GM12872 (cell line): ENCODE data around the gene FRMD4B.

Experiments used
- TF ChIP-seq, protein P1 (sequence below): IDR thresholded peaks from 3 replicates; pipeline ENCODE4 v1.5.1; 2011; ENCODE audit warnings: low read depth, mild to moderate bottlenecking, low read length, moderate library complexity; ENCODE audit not compliant: insufficient read depth

Gene FRMD4B

DNA sequence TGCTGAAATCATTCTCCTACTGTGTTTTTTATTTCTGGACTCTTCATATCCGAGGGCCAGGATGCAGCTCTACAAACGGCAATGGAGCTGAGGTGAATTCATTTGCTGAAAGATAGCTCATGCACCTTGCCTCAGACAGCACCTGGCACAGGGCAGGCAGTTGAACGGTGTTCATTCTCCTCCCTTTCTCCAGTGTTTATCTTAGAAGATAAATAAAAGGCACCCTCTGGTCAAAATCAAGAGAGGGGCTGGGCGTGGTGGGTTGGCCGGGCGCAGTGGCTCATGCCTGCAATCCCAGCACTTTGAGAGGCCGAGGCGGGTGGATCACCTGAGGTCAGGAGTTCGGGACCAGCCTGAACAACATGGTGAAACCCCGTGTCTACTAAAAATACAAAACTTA, 184.2 kb downstream of the FRMD4B start:
- TF ChIP-seq, protein P1, sequence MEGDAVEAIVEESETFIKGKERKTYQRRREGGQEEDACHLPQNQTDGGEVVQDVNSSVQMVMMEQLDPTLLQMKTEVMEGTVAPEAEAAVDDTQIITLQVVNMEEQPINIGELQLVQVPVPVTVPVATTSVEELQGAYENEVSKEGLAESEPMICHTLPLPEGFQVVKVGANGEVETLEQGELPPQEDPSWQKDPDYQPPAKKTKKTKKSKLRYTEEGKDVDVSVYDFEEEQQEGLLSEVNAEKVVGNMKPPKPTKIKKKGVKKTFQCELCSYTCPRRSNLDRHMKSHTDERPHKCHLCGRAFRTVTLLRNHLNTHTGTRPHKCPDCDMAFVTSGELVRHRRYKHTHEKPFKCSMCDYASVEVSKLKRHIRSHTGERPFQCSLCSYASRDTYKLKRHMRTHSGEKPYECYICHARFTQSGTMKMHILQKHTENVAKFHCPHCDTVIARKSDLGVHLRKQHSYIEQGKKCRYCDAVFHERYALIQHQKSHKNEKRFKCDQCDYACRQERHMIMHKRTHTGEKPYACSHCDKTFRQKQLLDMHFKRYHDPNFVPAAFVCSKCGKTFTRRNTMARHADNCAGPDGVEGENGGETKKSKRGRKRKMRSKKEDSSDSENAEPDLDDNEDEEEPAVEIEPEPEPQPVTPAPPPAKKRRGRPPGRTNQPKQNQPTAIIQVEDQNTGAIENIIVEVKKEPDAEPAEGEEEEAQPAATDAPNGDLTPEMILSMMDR: no peak

DNA sequence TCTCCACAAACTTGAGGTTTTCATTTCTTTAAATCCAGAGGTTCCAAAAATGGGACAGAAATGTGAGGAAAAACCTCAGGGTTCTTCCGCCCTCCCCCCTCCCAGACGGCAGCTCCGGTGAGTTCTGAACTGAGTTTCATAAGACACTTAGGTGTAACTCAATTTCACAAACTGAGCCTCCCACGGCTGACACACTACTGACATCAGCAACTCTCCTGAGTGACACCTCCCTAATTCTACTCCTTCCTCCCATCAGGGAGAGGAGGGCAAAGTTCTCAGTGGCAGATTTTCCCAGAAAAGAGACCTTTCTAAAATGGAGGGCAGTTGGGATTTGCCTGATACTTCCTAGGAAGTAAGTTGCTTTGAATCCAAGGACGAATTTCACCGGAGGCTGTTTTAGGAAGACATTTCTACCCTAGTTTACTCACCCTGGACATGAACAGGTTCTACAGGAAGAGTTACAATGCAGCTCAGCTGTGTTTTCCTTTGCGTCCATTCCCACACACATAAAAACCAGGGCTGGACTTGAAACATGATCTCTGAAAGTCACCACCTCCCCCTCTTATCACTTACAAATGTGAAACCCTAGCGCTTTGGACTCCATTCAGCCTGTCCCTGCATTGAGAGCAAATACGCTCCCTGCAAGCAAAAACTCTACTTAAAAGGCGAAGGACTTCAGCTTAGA, 185.4 kb downstream of the FRMD4B start:
- TF ChIP-seq, protein P1: no peak

DNA sequence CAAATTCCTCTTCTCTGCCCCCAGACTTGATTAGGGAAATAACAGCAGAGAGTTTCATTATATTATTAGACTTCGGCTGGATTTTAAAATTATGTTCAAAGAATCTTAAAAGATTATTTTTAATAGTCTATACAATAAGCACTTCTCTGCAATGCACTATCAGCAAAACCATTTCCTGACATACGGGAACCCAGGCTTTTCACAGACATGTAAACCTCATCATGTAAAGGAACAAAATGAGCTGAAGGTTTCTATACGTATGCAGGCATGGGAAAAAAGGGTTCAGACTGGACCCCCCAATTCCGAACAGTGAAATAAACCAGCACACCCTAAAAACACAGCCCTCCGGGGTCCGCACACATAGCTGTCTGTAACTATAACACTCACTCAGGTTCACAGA, 185.9 kb downstream of the FRMD4B start:
- TF ChIP-seq, protein P1: no peak

DNA sequence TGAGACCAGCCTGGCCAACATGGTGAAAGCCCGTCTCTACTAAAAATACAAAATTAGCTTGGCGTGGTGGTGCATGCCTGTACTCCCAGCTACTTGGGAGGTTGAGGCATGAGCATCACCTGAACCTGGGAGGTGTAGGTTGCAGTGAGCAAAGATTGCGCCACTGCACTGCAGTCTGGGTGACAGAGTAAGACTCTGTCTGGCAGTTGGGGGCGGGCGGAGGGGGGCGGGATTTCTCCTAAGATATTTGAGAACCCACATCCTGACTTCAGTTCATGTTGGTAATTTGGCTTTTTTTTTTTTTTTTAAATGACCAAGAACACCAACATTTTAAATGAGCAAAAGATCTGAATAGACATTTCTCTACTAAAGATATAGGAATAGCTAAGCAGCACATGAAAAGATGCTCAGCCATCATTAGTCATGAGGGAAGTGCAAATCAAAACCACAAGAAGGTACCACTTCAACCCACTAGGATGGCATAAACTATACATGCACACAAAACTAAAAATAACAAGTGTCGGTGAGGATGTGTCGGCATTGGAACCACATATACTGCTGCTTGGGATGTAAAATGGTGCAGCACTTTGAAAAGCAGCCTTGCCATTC, 187.9 kb downstream of the FRMD4B start:
- TF ChIP-seq, protein P1: no peak

DNA sequence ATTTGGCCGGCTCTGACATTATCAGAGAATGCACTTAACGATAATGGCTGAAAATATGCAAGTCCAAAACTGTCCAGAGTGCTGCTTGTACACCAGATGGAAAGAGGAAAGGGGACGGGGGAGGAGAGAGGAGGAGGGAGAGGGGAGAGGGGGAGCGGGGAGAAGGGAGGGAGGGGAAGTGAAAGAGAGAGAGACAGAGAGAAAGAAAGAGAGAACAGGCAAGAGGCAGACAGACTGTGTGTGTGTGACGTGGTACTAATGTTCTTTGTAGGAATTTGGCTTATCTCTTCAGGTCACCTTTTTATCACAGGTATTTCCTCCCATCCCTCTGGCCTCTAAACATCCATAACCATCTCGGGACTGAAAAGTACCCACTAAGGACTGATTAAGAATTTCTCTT, 188.4 kb downstream of the FRMD4B start:
- TF ChIP-seq, protein P1: no peak

DNA sequence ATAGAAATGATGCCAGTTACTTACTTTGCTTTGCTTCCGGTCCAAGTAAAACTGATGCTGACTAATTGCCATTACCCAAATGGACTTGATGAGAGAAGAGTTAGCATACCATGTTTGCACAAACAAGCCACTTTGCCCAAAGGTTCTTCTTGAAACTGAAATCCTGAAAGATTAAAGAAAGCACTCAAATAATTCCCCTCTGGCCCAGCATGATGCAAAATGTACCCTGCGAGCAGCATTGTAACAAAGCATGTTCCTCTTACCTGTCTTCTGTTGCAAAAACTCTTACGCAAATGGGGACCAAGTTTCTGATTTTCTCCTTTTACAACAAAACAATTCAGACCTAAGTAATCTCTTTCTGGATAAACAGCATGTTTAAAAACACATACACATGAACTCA, 189.0 kb downstream of the FRMD4B start:
- TF ChIP-seq, protein P1: no peak

DNA sequence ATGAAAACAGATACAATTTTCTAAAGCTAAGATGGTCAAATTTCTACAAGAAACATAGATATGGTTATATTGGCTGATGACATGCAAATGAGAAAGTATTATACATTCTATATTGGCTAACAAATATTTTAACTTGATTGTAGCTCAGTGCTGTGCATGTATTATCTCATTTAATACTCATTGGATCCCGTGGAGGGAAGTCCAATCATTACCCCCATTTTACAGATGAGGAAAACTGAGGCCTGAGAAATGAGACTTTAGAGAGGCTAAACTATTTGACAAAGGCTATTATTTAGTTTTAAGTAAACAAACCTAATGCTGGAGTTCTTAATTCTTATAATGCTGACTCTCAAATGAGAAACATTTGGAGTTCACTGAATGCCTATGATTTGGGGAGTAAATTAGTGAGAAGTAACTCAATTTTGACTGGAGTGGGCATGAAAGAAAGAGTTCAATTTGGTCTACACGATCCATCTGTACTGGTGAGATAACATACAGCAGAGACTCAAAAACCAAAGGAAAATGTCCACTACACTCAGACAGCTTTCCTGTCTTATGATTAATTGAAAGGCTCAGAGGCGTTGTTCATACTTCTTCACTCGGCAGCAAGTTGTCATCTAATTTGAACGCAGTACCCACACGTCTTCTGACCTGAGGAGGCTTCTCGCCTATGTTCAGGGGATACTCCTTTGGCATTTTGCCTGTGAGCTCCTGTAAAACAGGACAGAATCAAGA, 191.3 kb downstream of the FRMD4B start:
- TF ChIP-seq, protein P1: no peak
